ENCODE data around the gene TMPRSS7. TPM values are rescaled to one million over a fixed set of nuclear protein-coding genes. Genes with fewer than 3 reads are reported as not detected.
A peak's percentile ranks its signal among the peaks of the same experiment; 100 is the strongest.

Gene TMPRSS7
- total RNA-seq, 4 donors from 2014 or later, result not detected

GRCh38 chr3:112086076-112086854, 51.7 kb downstream of the TMPRSS7 start, which contains the start of gene C3orf52:
TSS of gene C3orf52 (plus strand) at chr3:112086389. CDS start at chr3:112086408, 19 bp downstream.
- no peaks in the 10 kb centered on the region for H3K36me3 ChIP-seq
- no peaks in the 10 kb centered on the region for H3K9me3 ChIP-seq
- H3K27me3 ChIP-seq, result no peaks in the 10 kb centered on the region
- H3K27ac ChIP-seq, result peak within 1 kb of the TSS; percentile 79 to 85 (median 83)
- 0 to 1% methylated on average over 4 to 51 of the region's 67 CpGs for WGBS, 2 donors (ENCODE audit: low coverage in 1 of 2)
- peaks cover 6 to 59% (median 28%) of the 10 kb centered on the region in 4 donors for H3K4me1 ChIP-seq
- DNase-seq, result peak; percentile 93
- intact Hi-C loops (cut with DNase I; ENCODE audit: low total_unique reads) (no loop called here), in situ Hi-C loops (cut with MboI; ENCODE audit: low pct_ligation_motif_present in 1 of 4, low pct_unique_long_range_greater_than_20kb in 1 of 4, low sequenced_read_pairs in 3 of 4) (no loop called here)
- TF ChIP-seq POLR2AphosphoS5 (IDR thresholded peaks at IDR 0.05) (peak; percentile 78 to 94 (median 90)), CTCF (IDR thresholded peaks at IDR 0.05) (peak; percentile 5 to 29 (median 16)), POLR2A (IDR thresholded peaks at IDR 0.05) (peak; percentile 93), EP300 (IDR thresholded peaks at IDR 0.05; ENCODE audit: low read depth) (no peak)
- H3K4me3 ChIP-seq, result peak within 1 kb of the TSS; percentile 42 to 66 (median 46)

DNA sequence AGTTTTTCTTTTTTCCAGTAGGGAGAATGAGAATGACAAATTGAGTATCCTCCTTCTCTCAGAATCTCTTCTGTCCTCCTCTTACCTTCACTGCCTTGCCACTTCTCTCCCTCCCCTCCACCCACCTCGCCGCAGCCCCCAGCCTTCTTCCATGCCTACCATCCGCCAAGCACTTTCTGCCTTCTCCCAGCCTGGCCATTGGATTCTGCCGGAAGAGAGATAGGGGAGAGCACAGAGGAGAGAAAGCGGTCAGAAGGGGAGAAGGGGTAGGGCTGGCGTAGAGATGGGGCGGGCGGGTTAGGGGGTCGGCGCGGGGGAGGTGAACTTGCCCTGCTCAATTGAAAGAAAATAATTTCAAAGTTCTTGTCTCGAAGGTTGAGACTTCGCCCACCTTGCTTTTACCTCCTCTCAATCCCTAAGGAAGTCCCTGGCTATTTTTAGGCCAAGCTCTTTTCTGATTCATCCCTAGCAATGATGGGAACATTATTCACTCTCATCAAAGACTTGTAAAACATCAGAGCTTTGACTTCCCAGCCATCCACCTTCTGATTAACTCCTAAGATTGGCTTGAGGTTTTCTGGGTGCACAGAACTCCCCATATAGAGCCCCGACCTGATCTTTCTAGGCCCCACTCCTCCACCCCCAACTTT, 52.5 kb downstream of the TMPRSS7 start:
- no peak for TF ChIP-seq POLR2A (IDR thresholded peaks at IDR 0.05)
- no peak for TF ChIP-seq POLR2AphosphoS5 (IDR thresholded peaks at IDR 0.05)
- no peak for TF ChIP-seq CTCF (IDR thresholded peaks at IDR 0.05)
- no peak for TF ChIP-seq EP300 (IDR thresholded peaks at IDR 0.05; ENCODE audit: low read depth)
- H3K4me1 ChIP-seq, result peaks cover 6 to 66% (median 31%) of the 10 kb centered on the region in 4 donors

GRCh38 chr3:112087746-112088145, 53.2 kb downstream of the TMPRSS7 start:
- 40 to 71% methylated on average over 2 to 5 of the region's 5 CpGs for WGBS, 2 donors (ENCODE audit: low coverage in 1 of 2)
- in situ Hi-C loops (cut with MboI; ENCODE audit: low pct_ligation_motif_present in 1 of 4, low pct_unique_long_range_greater_than_20kb in 1 of 4, low sequenced_read_pairs in 3 of 4) (no loop called here), intact Hi-C loops (cut with DNase I; ENCODE audit: low total_unique reads) (no loop called here)
- H3K4me3 ChIP-seq, result peak overlapping the region in 3 of 4 donors; percentile 14 to 66 (median 42)
- H3K27ac ChIP-seq, result peak overlapping the region; percentile 79 to 85 (median 83)
- H3K36me3 ChIP-seq, result no peaks in the 10 kb centered on the region
- H3K4me1 ChIP-seq, result peaks cover 6 to 73% (median 34%) of the 10 kb centered on the region in 4 donors
- TF ChIP-seq EP300 (IDR thresholded peaks at IDR 0.05; ENCODE audit: low read depth), result no peak
- TF ChIP-seq CTCF (IDR thresholded peaks at IDR 0.05), result no peak
- no peak for TF ChIP-seq POLR2AphosphoS5 (IDR thresholded peaks at IDR 0.05)
- TF ChIP-seq POLR2A (IDR thresholded peaks at IDR 0.05), result no peak
- no peaks in the 10 kb centered on the region for H3K9me3 ChIP-seq
- no peak for DNase-seq
- no peaks in the 10 kb centered on the region for H3K27me3 ChIP-seq

More for the DNA sequence above, 52.5 kb downstream of the TMPRSS7 start:
- H3K27ac ChIP-seq, result peak overlapping the region; percentile 79 to 85 (median 83)
- no peaks in the 10 kb centered on the region for H3K36me3 ChIP-seq
- H3K27me3 ChIP-seq, result no peaks in the 10 kb centered on the region
- WGBS, 2 donors (ENCODE audit: low coverage in 1 of 2), result 32 to 43% methylated on average over 10 to 14 of the region's 14 CpGs
- no peak for DNase-seq
- in situ Hi-C loops (cut with MboI; ENCODE audit: low pct_ligation_motif_present in 1 of 4, low pct_unique_long_range_greater_than_20kb in 1 of 4, low sequenced_read_pairs in 3 of 4) (no loop called here), intact Hi-C loops (cut with DNase I; ENCODE audit: low total_unique reads) (no loop called here)
- peak overlapping the region; percentile 42 to 66 (median 46) for H3K4me3 ChIP-seq
- H3K9me3 ChIP-seq, result no peaks in the 10 kb centered on the region

- Histone ChIP-seq H3K9me3 (no peaks in the 10 kb centered on the region), H3K4me1 (peaks cover 6 to 81% (median 36%) of the 10 kb centered on the region in 4 donors), H3K4me3 (no peak overlapping the region), H3K36me3 (no peaks in the 10 kb centered on the region), H3K27me3 (no peaks in the 10 kb centered on the region), H3K27ac (peak overlapping the region in 3 of 4 donors; percentile 6 to 73 (median 70))
- intact Hi-C loops (cut with DNase I; ENCODE audit: low total_unique reads), result no loop called here
- no peak for DNase-seq
- in situ Hi-C loops (cut with MboI; ENCODE audit: low pct_ligation_motif_present in 1 of 4, low pct_unique_long_range_greater_than_20kb in 1 of 4, low sequenced_read_pairs in 3 of 4), result no loop called here
- WGBS, 2 donors (ENCODE audit: low coverage in 1 of 2), result 68% methylated on average over 4 of the region's 4 CpGs; no CpG with 5 or more reads in 1 of the 2 donors
- TF ChIP-seq POLR2A (IDR thresholded peaks at IDR 0.05) (no peak), POLR2AphosphoS5 (IDR thresholded peaks at IDR 0.05) (no peak), EP300 (IDR thresholded peaks at IDR 0.05; ENCODE audit: low read depth) (no peak), CTCF (IDR thresholded peaks at IDR 0.05) (no peak)
Measured at GRCh38 chr3:112088944-112089343, 54.4 kb downstream of the TMPRSS7 start.

All from transverse colon (tissue), 4 donors.